Measurements from ENCODE around the gene ATP8A2.

GRCh38 chr13:25507841-25508240 lies 136.1 kb downstream of the ATP8A2 start:
- TF ChIP-seq CTCF (IDR thresholded peaks at IDR 0.05; ENCODE audit: low read depth, low read length) (no peak), POLR2A (IDR thresholded peaks at IDR 0.05; ENCODE audit: extremely low read depth, insufficient read length) (no peak)

All from NB4 (cell line).